IPS DF 19.7 (cell line): ENCODE results near the gene JPH4.
"Not testable (repeated sequence)": the region's sequence is repeated elsewhere in the genome, so short reads cannot be mapped to it uniquely, and the experiment has no call there.

Source experiments
- DNase-seq: peaks from one replicate; pipeline ENCODE4 v3.0.0-alpha.2; 2013; ENCODE audit warnings: low read depth, low spot score

JPH4 gene

DNA sequence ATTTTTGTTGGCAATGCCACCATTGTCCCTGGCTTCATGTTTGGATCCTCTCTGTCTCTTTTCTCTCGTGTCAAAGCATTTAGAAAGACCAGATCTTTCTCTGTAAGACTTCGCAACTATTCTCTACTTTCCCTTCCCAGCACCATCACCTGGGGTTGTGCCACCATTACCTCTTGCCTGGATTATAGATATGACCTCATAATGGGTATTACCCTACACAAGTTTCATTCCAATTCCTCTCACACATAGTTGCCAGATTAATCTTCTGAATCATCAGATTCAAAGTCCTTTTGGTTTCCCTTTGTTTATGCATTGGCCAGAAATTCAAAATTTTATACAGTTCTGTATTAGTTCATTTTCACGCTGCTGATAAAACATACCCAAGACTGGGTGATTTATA, 30.4 kb upstream of the JPH4 start:
- DNase-seq = no peak

- DNase-seq = no peak
Measured at GRCh38 chr14:23608454-23608853, 29.9 kb upstream of the JPH4 start.

DNA sequence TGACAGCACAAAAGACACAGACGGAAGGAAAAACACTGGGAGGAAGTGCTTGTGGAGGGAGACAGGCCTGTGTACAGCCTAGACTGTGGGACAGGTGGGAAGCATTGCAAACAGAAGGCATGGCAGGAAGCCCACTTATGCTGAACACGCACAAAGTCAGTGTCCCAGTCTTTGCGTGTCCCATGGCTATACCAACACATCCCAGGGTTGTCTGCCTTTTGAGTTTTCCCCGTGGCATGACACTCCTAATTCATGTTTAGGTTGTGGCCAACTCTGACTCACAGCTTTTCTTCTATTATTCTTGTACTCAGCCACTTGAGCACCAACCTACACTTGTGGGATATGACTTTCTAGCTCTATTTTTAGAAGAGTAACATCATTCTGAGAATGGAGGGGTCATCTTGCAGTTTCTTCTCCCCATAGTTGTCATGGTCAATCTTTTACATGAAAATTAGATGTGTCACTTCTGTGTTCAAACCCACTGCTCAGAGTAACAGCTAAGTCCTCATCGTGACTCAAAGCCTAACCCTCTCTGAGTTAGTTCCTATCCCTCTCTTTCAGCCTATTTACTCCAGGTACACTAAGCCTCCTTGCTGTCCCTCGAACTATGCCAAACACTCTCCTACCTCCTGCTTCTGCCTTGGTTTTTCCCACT, 27.5 kb upstream of the JPH4 start:
- no peak for DNase-seq

DNA sequence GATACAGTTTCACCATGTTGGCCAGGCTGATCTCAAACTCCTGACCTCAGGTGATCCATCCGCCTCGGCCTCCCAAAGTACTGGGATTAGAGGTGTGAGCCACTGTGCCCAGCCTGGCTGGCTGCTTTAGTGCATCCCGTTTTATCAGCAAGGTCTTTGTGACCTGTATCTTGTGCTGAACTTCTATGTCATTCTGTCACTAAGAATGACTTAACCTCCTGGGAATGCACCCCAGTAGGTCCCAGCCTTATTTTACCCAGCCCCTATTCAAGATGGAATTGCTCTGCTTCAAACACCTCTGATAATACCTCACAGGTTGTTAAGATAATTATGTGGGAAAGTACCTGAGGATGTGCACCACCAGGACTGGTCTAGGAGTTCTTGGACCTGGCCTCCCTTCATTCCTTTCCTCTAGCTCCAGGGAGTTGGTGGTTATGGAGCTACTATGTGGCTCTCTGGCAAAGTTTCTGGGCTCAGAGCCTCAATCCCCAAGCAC, 26.1 kb upstream of the JPH4 start:
- no peak for DNase-seq

GRCh38 chr14:23604148-23604547, 25.6 kb upstream of the JPH4 start:
- DNase-seq = no peak

DNA sequence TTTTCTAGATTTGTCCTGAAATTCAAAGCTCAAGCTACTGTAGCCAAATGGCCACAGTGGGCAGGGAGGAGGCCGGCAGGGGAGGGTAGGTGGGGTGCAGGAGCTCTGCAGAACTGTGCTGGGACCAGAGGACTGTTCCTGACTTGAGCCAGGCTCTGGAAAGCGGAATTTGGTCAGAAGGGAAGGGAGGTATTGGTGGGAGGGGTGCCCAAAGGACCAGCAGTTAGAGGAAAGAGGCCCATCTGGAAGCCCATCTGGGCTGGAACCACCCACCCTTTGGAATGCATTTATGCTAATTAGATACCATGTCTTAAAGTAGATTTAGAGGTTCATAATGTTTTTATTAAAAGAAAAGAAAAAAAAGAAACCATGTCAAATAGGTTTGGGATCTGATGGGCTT, 24.5 kb upstream of the JPH4 start:
- DNase-seq = no peak

- no peak for DNase-seq
Measured at GRCh38 chr14:23602181-23603095, 23.8 kb upstream of the JPH4 start.

- DNase-seq = no peak
Measured at GRCh38 chr14:23601845-23602180, 23.2 kb upstream of the JPH4 start.

DNA sequence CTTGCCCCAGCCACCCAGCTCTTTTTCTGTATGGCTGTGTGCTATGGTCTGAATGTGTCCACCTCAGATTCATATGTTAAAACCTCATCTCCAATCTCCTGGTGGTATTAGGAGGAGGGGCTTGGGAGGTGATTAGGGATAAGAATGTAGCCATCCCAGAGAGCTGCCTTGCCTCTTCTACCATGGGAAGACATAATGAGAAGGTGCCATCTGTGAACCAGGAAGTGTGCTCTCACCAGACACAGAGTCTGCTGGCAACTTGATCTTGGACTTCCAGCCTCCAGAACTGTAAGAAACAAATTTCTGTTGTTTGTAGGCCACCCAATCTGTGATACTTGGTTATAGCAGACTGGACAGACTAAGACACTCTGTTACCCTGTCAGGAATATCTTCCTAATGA, 22.8 kb upstream of the JPH4 start:
- DNase-seq = no peak

DNA sequence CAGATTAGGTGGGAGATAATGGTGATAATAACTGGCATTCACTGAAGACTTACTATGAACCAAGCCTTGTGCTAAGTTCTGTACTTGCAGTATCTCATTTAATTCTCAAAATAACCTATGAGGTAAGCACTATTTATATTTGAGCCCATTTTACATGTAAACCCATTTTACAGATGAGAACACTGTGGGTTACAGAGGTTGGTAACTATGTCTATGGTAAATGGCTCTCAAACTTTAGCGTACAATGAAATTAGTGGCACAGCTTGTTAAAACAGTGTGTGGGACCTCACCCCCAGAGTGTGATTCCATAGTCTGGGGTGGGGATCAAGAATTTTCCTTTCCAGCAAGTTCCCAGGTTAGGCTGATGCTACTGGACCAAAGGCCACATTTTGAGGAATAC, 22.2 kb upstream of the JPH4 start:
- no peak for DNase-seq

DNA sequence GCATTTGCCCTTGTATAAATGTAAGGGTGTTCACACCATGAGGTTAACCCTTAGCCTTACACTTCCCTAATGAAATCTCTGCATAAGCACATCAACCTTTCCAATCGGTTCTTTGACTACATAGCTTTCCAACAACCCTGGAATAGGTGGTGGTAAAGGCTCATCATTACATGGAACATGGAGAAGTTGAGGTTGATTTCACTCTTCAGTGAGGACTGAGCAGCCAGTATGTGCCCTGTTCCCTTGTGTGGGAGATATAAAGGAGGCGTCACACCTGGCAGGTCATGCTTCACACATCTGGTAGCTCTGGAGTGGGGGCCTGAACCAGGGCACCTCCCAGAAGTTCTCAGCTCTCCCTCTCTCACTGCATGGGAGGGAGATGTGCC, 21.7 kb upstream of the JPH4 start:
- no peak for DNase-seq

GRCh38 chr14:23594191-23594590, 15.6 kb upstream of the JPH4 start:
- DNase-seq = not testable (repeated sequence)

- DNase-seq = no peak
Measured at GRCh38 chr14:23590198-23590597, 11.6 kb upstream of the JPH4 start.

DNA sequence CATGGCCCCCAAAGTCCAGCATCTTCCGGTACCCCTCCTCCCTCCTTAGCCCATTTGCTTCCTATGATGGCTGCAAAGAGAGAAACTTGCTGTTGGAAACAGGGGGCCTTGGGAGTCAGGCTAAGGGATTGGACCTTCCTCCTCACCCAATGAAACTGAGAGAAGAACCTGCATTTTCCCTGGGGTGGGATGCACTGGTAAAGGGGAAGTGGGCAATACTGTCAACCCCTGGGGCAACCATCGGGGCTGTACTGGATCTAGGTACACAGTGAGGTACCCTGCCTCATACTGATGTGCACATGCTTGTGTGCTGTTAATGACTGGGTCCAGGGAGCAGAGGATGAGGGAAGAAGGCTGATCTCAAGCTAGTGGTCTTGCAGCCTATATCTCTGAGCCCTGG, 11.0 kb upstream of the JPH4 start:
- DNase-seq = no peak

- DNase-seq = no peak
Measured at GRCh38 chr14:23588884-23589598, 10.5 kb upstream of the JPH4 start.

- not testable (repeated sequence) for DNase-seq
Measured at GRCh38 chr14:23584527-23585203, 6.1 kb upstream of the JPH4 start.

GRCh38 chr14:23583761-23584526, 5.4 kb upstream of the JPH4 start:
- not testable (repeated sequence) for DNase-seq

GRCh38 chr14:23582906-23583760, 4.5 kb upstream of the JPH4 start:
- DNase-seq = no peak

DNA sequence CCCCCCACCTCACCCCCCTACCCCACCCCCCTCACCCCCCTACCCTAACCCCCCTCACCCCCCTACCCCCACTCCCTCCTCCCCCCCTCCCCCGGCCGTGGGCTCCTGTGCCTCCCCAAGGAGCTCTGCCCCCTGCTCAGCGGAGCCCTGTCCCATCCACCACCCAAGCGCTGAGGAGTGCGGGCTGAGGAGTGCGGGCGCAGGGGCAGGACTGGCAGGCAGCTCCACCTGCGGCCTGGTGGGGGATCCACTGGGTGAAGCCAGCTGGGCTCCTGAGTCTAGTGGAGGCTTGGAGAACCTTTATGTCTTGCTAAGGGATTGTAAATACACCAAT, 2.3 kb upstream of the JPH4 start:
- no peak for DNase-seq
